Stromal cell of bone marrow (primary cell): ENCODE results near the gene FMOD.
"Not testable (repeated sequence)": the region's sequence is repeated elsewhere in the genome, so short reads cannot be mapped to it uniquely, and the experiment has no call there.

Experiments used
- DNase-seq: peaks from one replicate; pipeline ENCODE4 v3.0.0-alpha.2; 2012; ENCODE audit warnings: low read depth

The FMOD gene

DNA sequence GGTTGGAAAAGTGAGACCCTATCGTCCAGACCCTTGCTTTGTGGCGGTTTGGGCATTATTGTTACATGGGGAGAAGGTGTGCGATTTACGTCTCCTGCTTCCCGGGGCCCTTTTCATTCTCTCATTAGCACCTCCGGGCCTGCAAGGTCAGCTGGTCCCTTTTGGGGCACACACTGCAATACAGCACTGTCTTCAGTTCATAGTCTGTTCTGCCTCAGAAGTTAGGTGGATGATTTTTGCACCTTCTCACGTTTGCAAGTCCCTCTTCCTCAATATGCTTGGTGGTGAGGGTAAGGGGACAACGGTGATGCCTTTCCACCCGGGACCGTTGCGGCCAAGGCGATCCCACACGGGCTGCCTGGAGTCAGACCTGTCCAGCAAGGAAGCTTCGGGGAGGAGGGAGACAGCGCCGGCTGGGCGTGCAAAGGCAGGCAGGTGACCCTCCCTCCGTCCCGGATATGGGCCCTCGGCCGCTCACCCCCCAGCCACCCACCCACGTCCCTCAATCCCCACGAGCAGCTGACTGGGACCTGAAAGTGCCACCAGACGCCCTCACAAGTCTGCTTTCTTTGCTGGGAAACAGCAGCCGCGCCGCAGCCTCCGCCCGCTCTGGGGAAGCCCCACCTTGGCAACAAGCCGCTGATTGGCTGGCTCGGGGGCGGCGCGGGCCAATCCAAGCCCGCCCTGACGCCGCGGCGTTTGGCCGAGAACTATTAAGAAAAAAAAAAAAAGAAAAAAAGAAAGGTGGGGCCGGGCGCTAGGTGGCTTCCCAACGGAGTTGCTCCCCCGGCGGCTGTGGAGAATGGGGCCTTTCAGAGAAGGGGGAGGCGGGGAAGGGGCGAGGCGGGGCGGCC, 23.9 kb downstream of the FMOD start:
- peak; percentile 75 for DNase-seq

GRCh38 chr1:203325418-203326091, 25.4 kb downstream of the FMOD start:
- no peak for DNase-seq

DNA sequence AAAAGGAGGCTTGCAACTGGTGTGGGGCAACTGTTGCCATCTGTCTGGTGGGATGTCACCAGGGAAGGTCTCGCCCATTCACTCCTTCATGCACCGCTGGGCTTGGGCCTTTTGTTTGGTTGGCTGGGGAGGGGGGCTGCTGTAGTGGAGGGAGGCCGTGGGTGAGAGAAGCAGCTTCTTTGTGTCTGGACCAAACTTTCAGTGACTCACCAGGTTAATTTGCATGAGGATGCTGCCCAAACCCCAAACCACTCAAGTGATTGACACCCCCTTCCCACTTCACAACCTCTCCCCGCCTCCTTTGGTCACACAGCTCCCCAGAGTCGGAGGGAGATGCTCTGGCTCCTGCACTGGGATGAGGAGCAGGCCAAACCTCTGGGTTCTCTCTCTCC, 25.9 kb downstream of the FMOD start:
- DNase-seq = no peak

- DNase-seq = no peak
Observed at GRCh38 chr1:203324105-203325025, 26.6 kb downstream of the FMOD start.

DNA sequence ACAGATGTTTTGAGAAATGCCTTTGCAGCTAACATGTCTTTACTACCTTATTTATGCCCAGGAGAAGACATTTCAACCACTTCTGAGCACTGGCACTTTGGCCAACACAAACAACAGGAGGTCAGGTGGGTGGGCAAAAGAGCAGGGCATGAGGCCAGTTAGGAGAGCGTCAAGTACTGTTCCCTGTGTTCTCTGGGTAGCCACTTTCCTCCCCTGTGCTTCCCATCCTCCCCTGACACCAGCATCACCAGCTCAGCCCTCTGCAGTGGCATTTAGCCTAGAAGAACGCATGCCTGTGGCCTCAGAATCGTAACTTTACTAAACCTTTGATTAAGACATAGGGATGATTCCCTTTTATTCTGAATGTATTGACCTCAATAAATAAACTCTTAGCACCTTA, 27.3 kb downstream of the FMOD start:
- DNase-seq = no peak

- DNase-seq = no peak
Observed at GRCh38 chr1:203322500-203323179, 28.3 kb downstream of the FMOD start.

GRCh38 chr1:203321273-203322052, 29.5 kb downstream of the FMOD start:
- DNase-seq = no peak

GRCh38 chr1:203320591-203321272, 30.2 kb downstream of the FMOD start:
- DNase-seq = no peak

GRCh38 chr1:203318229-203318517, 32.7 kb downstream of the FMOD start:
- no peak for DNase-seq

DNA sequence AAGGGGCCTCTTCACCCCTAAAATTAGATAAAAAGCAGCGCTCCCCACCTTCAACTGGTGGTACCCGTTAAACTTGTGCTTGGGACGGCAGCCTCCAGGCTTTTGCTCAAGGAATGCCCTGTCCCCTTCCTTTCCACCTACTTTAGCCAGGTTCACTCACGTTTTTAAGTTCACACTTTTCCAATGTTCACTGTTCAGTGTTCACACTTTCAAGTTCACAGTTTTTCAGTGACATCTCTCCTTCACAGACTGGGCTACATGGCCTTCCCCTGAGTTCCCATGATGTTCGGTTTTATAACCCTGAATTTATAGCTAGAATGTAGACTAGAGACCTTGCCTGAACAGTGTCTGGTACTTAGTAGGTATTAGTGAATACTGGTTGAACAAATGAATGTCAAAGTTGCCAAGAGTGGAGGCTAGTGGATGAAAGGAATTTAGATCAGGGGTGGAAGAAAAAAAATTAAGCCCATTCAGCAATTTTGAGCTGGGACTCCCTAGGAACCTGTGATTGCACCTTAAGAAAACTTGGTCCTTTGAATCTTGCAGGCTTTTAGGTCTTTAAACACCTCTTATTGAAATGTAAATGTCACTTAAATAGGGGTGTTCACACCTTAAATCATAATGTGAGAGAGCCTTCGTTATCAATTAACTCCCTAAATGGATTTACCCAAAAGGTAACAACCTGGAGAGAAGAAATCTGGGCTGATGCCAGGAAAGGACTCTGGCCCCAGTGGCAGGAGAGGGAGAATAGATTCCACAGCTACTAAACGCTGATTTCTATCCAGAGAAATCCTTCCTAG, 33.3 kb downstream of the FMOD start:
- DNase-seq = no peak

- no peak for DNase-seq
Observed at GRCh38 chr1:203316626-203317093, 34.3 kb downstream of the FMOD start.

- DNase-seq = not testable (repeated sequence)
Observed at GRCh38 chr1:203314025-203314759, 36.7 kb downstream of the FMOD start.

DNA sequence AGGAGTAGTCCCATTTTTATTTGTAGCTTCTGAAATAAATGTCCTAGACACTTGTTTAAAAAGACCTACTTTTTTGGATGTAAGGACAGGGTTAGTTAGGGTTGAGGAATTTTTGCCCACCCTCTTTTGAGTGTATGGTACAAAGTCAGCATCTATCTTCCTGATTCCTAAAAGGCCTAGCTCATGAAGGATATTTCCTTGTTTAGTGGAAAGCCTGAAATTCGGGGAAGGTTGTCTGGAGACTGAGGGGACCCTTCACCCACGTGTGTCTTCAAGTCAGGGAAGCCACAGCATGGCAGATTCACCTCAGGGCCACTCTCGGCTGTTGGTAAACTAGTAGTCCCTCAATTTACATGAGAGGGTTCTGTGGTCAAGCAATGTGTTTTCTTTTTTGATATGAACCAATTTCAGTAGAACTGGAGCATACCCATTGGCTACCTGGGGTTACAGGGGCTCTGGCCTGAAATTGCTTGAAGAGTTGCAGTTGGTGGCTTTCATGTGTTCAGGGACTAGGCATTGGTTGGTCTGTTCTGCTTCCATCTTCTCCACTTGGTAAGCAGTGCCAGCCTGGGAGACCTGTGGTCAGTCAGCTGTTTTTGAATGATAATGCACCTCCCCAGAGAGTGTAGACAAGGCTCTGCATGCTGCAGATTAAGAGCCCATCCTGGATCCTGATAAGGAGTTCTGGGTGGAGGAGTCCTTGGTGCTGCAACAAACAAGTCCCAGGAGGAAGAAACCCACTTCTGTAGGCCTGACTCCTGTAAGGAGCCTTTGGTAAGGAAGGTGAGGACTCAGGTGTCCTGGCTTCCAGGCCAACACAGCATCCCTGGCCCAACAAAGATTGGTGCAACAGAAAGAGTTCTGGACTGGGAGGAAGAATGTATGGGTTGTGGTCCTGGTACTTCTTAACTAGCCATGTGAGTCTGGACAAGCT, 39.3 kb downstream of the FMOD start:
- DNase-seq = no peak

DNA sequence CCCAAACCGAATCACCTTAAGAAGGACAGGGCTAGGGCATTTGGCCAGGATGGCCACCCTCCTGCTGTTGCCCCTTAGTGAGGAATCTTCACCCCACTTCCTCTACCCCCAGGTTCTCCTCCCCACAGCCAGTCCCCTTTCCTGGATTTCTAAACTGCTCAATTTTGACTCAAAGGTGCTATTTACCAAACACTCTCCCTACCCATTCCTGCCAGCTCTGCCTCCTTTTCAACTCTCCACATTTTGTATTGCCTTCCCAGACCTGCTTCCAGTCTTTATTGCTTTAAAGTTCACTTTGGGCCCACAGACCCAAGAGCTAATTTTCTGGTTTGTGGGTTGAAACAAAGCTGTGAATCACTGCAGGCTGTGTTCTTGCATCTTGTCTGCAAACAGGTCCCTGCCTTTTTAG, 42.0 kb downstream of the FMOD start:
- DNase-seq = no peak

GRCh38 chr1:203308328-203308922, 42.5 kb downstream of the FMOD start:
- DNase-seq = no peak

GRCh38 chr1:203307641-203308126, 43.2 kb downstream of the FMOD start:
- no peak for DNase-seq

- no peak for DNase-seq
Observed at GRCh38 chr1:203306965-203307541, 43.9 kb downstream of the FMOD start.
